Stimulated activated CD4-positive, alpha-beta T cell treated with anti-CD3 and anti-CD28 coated beads, Interleukin-1b, Interleukin-23, amount 100 ng/mL, for 48 hours (primary cell): ENCODE data around the gene GEMIN2.
"Not testable (repeated sequence)": the region's sequence is repeated elsewhere in the genome, so short reads cannot be mapped to it uniquely, and the experiment has no call there.

Source experiments
- DNase-seq: peaks from one replicate; pipeline ENCODE4 v3.0.0-alpha.2; 2020

The GEMIN2 gene

GRCh38 chr14:39179042-39179441 is 64.9 kb downstream of the GEMIN2 start:
- no peak for DNase-seq

- DNase-seq: no peak
These were observed 66.4 kb downstream of the GEMIN2 start for GRCh38 chr14:39180553-39180952.

GRCh38 chr14:39181026-39181692 is 67.0 kb downstream of the GEMIN2 start:
- no peak for DNase-seq

- DNase-seq: no peak
These were observed 67.5 kb downstream of the GEMIN2 start for GRCh38 chr14:39181693-39182047.

GRCh38 chr14:39182770-39183684 is 68.9 kb downstream of the GEMIN2 start:
- no peak for DNase-seq

GRCh38 chr14:39183685-39184003 is 69.5 kb downstream of the GEMIN2 start:
- DNase-seq: not testable (repeated sequence)

- DNase-seq: no peak
These were observed 70.6 kb downstream of the GEMIN2 start for GRCh38 chr14:39184628-39185255.

GRCh38 chr14:39185256-39186049 is 71.3 kb downstream of the GEMIN2 start:
- no peak for DNase-seq
